Breast epithelium (tissue), 4 donors: Measurements from ENCODE around the gene CCDC38. TPM values are rescaled to one million over a fixed set of nuclear protein-coding genes. Genes with fewer than 3 reads are reported as not detected.

Source experiments
- DNase-seq, 2 donors: peaks; one replicate each; pipeline ENCODE4 v3.0.0-alpha.2; 2019; ENCODE audit warnings: low spot score in 2 of 2
- H3K27ac ChIP-seq, 2 donors: fragments of 200-600 bp; sonication (generic) in 1 of 2; one replicate each; pipeline ENCODE4 v1.5.1; 2016 to 2019; ENCODE audit warnings: mild to moderate bottlenecking in 1 of 2
- H3K27me3 ChIP-seq, 2 donors: fragments of 200-600 bp; sonication (generic) in 1 of 2; one replicate each; pipeline versions ENCODE4 v1.5.1 to v1.6.0; 2017 to 2019; ENCODE audit warnings: control low read depth in 1 of 2, mild to moderate bottlenecking in 1 of 2
- H3K36me3 ChIP-seq: fragments of 200-600 bp; one replicate; pipeline ENCODE4 v1.5.1; 2019
- H3K4me1 ChIP-seq, 2 donors: fragments of 200-600 bp; sonication (generic); one replicate each; pipeline ENCODE4 v1.5.1; 2016 to 2019; ENCODE audit warnings: control low read depth in 1 of 2
- H3K4me3 ChIP-seq, 3 donors: fragments of 200-600 bp; sonication (generic); 1 replicate in 2 of 3; 2 replicates in 1 of 3; pipeline ENCODE4 v1.5.1; 2016 to 2019; ENCODE audit warnings: mild to moderate bottlenecking in 3 of 3, moderate library complexity in 2 of 3
- H3K9me3 ChIP-seq, 2 donors: fragments of 200-600 bp; sonication (generic) in 1 of 2; one replicate each; pipeline ENCODE4 v1.5.1; 2016 to 2019; ENCODE audit warnings: control low read depth in 1 of 2
- POLR2A ChIP-seq: fragments of 450-650 bp; IDR thresholded peaks from one replicate; pipeline ENCODE4 v1.6.1; 2016; ENCODE audit warnings: antibody characterized with exemption, mild to moderate bottlenecking, moderate library complexity
- POLR2AphosphoS5 ChIP-seq, 3 donors: sonication (generic); formaldehyde crosslinking; IDR thresholded peaks; one replicate each; pipeline ENCODE4 v1.6.1; 2017; ENCODE audit warnings: antibody characterized with exemption in 3 of 3
- intact Hi-C: fragments of 100-400 bp; cut with DNase I; formaldehyde crosslinking; loops from one replicate; pipeline ENCODE4 v1.15.1; 2023; ENCODE audit warnings: low total_unique reads
- total RNA-seq, 3 donors: library from RNA; depleted of rRNA; stranded (reverse); fragments of >200 nt; gene quantifications; one replicate each; pipeline ENCODE4 v1.1.0, GENCODE V29; 2016
- TF ChIP-seq, protein P1 (sequence below), 3 donors: fragments of 450-650 bp; IDR thresholded peaks; one replicate each; pipeline ENCODE4 v1.5.1; 2016 to 2017; ENCODE audit warnings: antibody characterized with exemption in 3 of 3, mild to moderate bottlenecking in 3 of 3, moderate library complexity in 3 of 3

CCDC38 gene
- total RNA-seq, 3 donors from 2014 or later = 0.73 TPM; not detected in 2

- no peak overlapping the region for H3K4me3 ChIP-seq
- no peaks in the 10 kb centered on the region for H3K4me1 ChIP-seq
- no peaks in the 10 kb centered on the region for H3K36me3 ChIP-seq
- intact Hi-C loops = no loop called here
- no peaks in the 10 kb centered on the region for H3K27me3 ChIP-seq
- no peak for DNase-seq
- TF ChIP-seq, protein P1, sequence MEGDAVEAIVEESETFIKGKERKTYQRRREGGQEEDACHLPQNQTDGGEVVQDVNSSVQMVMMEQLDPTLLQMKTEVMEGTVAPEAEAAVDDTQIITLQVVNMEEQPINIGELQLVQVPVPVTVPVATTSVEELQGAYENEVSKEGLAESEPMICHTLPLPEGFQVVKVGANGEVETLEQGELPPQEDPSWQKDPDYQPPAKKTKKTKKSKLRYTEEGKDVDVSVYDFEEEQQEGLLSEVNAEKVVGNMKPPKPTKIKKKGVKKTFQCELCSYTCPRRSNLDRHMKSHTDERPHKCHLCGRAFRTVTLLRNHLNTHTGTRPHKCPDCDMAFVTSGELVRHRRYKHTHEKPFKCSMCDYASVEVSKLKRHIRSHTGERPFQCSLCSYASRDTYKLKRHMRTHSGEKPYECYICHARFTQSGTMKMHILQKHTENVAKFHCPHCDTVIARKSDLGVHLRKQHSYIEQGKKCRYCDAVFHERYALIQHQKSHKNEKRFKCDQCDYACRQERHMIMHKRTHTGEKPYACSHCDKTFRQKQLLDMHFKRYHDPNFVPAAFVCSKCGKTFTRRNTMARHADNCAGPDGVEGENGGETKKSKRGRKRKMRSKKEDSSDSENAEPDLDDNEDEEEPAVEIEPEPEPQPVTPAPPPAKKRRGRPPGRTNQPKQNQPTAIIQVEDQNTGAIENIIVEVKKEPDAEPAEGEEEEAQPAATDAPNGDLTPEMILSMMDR (IDR thresholded peaks at IDR 0.05) = no peak
- TF ChIP-seq POLR2A (no peak), POLR2AphosphoS5 (IDR thresholded peaks at IDR 0.05) (no peak)
- H3K9me3 ChIP-seq = no peaks in the 10 kb centered on the region
- H3K27ac ChIP-seq = no peak overlapping the region
These were observed 9.1 kb upstream of the CCDC38 start for GRCh38 chr12:95951515-95951914.

- no peak for DNase-seq
- H3K9me3 ChIP-seq = no peaks in the 10 kb centered on the region
- H3K27ac ChIP-seq = no peak overlapping the region
- H3K27me3 ChIP-seq = no peaks in the 10 kb centered on the region
- TF ChIP-seq POLR2A (no peak), POLR2AphosphoS5 (IDR thresholded peaks at IDR 0.05) (no peak)
- TF ChIP-seq, protein P1 (IDR thresholded peaks at IDR 0.05) = no peak
- H3K4me1 ChIP-seq = no peaks in the 10 kb centered on the region
- no peaks in the 10 kb centered on the region for H3K36me3 ChIP-seq
- no peak overlapping the region for H3K4me3 ChIP-seq
- intact Hi-C loops = no loop called here
These were observed 7.2 kb upstream of the CCDC38 start for GRCh38 chr12:95949477-95950206.

DNA sequence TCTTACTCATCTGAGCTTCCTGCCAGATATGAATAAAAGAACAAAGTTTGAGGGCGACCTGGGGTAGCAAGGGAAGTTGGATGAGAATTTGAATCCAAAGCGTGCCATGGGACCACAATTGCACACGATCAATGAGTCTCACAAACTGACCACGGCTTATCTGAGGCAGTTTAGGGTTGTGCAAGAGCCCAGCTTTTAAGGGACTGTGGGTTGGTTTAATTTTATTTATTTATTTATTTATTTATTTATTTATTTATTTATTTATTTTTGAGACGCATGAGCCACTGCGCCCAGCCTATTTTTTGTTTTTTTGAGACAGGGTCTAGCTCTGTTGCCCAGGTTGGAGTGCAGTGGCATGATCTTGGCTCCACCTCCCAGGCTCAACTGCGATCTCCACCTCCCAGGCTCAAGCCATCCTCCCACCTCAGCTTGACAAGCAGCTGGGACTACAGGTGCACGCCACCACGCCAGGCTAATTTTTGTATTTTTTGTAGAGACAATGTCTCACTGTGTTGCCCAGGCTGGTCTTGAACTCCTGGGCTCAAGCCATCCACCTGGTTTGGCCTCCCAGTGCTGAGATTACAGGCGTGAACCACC, 1.8 kb upstream of the CCDC38 start:
- H3K27me3 ChIP-seq = no peaks in the 10 kb centered on the region
- H3K4me1 ChIP-seq = no peaks in the 10 kb centered on the region
- H3K27ac ChIP-seq = no peak overlapping the region
- H3K9me3 ChIP-seq = no peaks in the 10 kb centered on the region
- no peak for DNase-seq
- no peak for TF ChIP-seq POLR2A
- TF ChIP-seq POLR2AphosphoS5 (IDR thresholded peaks at IDR 0.05) = no peak
- TF ChIP-seq, protein P1 (IDR thresholded peaks at IDR 0.05) = no peak
- intact Hi-C loops = no loop called here
- H3K36me3 ChIP-seq = no peaks in the 10 kb centered on the region
- H3K4me3 ChIP-seq = no peak overlapping the region

- Histone ChIP-seq H3K9me3 (no peaks in the 10 kb centered on the region), H3K27me3 (no peaks in the 10 kb centered on the region), H3K4me3 (peak within 1 kb of the TSS; percentile 65 to 77 (median 76)), H3K36me3 (no peaks in the 10 kb centered on the region), H3K27ac (peak within 1 kb of the TSS; percentile 91 to 94), H3K4me1 (no peaks in the 10 kb centered on the region)
- TF ChIP-seq, protein P1 (IDR thresholded peaks at IDR 0.05) = peak in 1 of 3 donors; percentile 23
- TF ChIP-seq POLR2A = no peak
- intact Hi-C loops = no loop called here
- DNase-seq = peak in 1 of 2 donors; percentile 20
These were observed 972 bp upstream of the CCDC38 start, which contains the start of gene AMDHD1 for GRCh38 chr12:95943330-95943842. AMDHD1 (plus strand) TSS chr12:95943331; CDS start chr12:95943399, 68 bp downstream.

DNA sequence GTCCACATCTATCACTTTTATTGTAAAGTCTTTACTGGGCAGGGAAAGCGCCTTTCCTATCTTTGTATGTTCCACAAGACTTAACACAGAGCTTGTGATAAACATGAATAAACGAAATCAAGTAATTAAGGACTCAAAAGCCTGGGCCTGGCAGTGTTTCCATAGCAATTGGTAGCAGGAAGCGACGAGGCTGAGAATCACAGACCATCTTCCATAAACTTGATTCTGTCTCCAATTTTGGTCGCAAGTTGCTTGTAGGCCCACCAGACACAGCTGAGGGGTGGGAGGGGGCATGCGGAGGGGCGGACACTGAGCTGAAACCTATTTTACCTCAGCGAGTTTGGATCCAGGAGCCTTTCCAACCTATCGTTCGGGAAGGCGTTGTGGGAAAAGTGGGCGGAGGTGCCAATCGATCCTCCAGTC, 302 bp downstream of the CCDC38 start:
- Histone ChIP-seq H3K27ac (peak overlapping the region; percentile 91 to 94), H3K27me3 (no peaks in the 10 kb centered on the region), H3K4me3 (peak overlapping the region; percentile 65 to 77 (median 76)), H3K9me3 (no peaks in the 10 kb centered on the region), H3K36me3 (no peaks in the 10 kb centered on the region), H3K4me1 (no peaks in the 10 kb centered on the region)
- DNase-seq = no peak
- intact Hi-C loops = no loop called here
- TF ChIP-seq, protein P1 (IDR thresholded peaks at IDR 0.05) = no peak
- TF ChIP-seq POLR2AphosphoS5 (IDR thresholded peaks at IDR 0.05) = no peak
- TF ChIP-seq POLR2A = no peak
